Measurements from ENCODE around the gene TNFRSF14.

TNFRSF14 gene

DNA sequence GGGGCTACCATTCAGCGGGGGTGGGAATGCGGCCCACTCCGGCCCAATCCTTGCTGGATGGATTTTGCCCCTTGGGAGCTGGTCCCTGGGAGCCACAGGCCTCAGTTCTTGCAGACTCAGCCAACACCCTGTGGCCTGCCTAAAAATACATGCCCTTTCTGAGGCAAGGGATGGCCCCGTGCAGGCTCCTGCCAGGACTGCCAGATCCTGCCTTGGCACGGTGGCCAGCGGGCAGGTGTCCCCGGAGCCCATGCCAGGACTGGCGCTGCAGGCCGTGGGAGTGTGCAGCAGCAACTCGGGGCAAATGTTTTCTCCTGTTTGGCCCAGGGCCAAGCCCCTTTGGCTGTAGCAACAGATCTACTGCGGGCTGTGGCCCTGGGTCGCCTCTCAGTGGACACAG lies 28.2 kb upstream of the TNFRSF14 start:
- TF ChIP-seq GATA2 (IDR thresholded peaks at IDR 0.05; ENCODE audit: low read depth, low read length) (no peak), GATA3 (IDR thresholded peaks at IDR 0.05; ENCODE audit: low read depth, low read length) (no peak)

- TF ChIP-seq GATA3 (IDR thresholded peaks at IDR 0.05; ENCODE audit: low read depth, low read length): no peak
- no peak for TF ChIP-seq GATA2 (IDR thresholded peaks at IDR 0.05; ENCODE audit: low read depth, low read length)
Measured at GRCh38 chr1:2528611-2528965, 27.6 kb upstream of the TNFRSF14 start.

GRCh38 chr1:2528966-2529783 lies 27.0 kb upstream of the TNFRSF14 start:
- TF ChIP-seq GATA3 (IDR thresholded peaks at IDR 0.05; ENCODE audit: low read depth, low read length): no peak
- TF ChIP-seq GATA2 (IDR thresholded peaks at IDR 0.05; ENCODE audit: low read depth, low read length): no peak

DNA sequence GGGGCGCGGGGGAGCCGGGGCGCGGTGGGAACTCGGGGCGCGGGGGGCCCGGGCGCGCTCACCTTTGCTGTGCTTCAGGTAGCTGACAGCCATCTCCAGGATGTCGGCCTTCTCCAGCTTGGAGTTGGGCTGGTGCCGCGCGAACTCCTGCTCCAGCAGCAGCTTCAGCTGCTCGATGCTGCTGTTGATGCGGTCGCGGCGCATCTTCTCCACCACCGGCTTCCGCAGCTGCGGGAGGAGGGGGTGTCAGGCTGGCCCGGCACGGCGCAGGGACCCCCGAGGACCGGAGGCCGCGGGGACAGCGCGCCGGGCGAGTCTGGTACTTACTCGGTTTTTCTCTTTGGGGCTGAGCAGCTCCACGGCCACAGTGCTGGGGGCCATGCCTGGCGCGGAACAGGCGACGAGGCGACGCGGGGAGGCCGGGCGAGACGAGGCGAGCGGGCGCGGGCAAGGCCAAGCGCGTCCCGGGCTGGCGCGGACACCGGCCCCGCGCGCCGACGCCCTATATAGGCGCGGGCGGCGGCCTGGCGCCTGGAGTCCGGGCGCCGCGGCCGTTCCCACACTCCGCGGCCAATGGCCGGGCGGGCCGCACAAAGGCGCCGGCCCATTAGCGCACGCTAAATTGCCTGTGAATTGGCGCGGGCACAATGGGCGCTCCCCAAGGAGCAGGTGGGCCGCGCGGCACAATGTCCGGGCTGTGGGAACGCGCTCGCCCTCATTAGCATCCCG lies 26.2 kb upstream of the TNFRSF14 start, which contains the start of gene HES5:
Gene HES5, minus strand, starts transcription at position 480 of the 729 bp plus-strand sequence. Its CDS starts 99 bp downstream, at position 381.
- no peak for TF ChIP-seq GATA2 (IDR thresholded peaks at IDR 0.05; ENCODE audit: low read depth, low read length)
- no peak for TF ChIP-seq GATA3 (IDR thresholded peaks at IDR 0.05; ENCODE audit: low read depth, low read length)

GRCh38 chr1:2530513-2531361 lies 25.4 kb upstream of the TNFRSF14 start:
- TF ChIP-seq GATA2 (IDR thresholded peaks at IDR 0.05; ENCODE audit: low read depth, low read length) (peak; percentile 70), GATA3 (IDR thresholded peaks at IDR 0.05; ENCODE audit: low read depth, low read length) (no peak)

GRCh38 chr1:2532485-2533160 lies 23.5 kb upstream of the TNFRSF14 start:
- TF ChIP-seq GATA2 (IDR thresholded peaks at IDR 0.05; ENCODE audit: low read depth, low read length): no peak
- no peak for TF ChIP-seq GATA3 (IDR thresholded peaks at IDR 0.05; ENCODE audit: low read depth, low read length)

DNA sequence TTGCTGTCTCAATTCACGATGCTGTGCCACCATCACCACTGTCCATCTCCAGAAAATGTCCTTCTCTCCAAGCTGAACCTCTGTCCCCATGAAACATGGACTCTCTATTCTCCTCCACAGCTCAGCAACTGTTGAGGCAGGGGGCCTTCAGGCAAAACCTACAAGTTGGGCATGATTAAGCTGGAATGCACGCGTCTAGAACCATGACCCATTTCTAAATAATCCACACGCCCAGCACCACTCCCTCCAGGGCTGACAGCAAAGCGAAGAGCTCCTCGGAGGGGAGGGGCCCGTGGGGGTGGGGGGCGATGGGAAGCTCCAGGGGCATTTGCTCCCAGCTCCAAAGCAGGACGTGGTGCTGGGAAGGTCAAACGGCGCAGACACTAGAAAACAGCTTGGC lies 22.8 kb upstream of the TNFRSF14 start:
- TF ChIP-seq GATA3 (IDR thresholded peaks at IDR 0.05; ENCODE audit: low read depth, low read length): no peak

GRCh38 chr1:2534315-2534686 lies 21.9 kb upstream of the TNFRSF14 start:
- no peak for TF ChIP-seq GATA2 (IDR thresholded peaks at IDR 0.05; ENCODE audit: low read depth, low read length)
- no peak for TF ChIP-seq GATA3 (IDR thresholded peaks at IDR 0.05; ENCODE audit: low read depth, low read length)

DNA sequence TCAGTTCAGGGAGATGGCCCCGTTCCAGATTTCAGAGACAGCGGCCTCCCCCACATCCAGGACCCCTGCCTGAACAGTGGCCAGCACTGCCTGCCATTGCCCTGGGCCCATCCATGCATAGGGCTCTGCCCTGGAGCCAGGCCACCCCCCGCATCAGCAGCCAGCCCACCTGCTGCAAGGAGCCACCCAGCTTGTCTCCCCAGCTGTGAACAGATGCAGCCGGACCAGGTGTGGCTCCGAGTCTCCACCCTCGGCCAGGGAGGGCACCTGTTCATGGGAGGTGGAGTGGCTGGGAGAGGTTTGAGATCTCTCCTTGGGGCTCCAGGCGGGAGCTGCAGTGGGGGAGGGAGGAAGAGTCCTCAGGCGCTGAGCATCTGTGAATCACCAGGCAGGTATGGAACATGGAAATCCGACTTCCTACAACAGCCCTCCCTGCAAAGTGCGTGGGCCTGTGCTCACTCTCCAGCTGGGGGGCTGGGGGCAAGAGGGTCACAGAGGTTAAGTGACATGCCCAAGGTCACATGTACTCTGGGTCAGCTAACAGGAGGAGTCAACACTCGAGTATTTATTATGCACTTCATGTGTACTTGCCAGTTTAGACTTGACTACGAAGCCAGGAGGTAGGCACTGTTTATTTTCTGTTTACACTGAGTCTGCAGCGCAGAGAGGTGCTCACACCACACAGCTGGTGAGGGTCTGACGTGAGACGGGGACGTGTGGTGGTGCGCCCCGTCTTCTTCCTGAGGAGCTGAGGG lies 21.3 kb upstream of the TNFRSF14 start:
- TF ChIP-seq GATA3 (IDR thresholded peaks at IDR 0.05; ENCODE audit: low read depth, low read length) (no peak), GATA2 (IDR thresholded peaks at IDR 0.05; ENCODE audit: low read depth, low read length) (no peak)

DNA sequence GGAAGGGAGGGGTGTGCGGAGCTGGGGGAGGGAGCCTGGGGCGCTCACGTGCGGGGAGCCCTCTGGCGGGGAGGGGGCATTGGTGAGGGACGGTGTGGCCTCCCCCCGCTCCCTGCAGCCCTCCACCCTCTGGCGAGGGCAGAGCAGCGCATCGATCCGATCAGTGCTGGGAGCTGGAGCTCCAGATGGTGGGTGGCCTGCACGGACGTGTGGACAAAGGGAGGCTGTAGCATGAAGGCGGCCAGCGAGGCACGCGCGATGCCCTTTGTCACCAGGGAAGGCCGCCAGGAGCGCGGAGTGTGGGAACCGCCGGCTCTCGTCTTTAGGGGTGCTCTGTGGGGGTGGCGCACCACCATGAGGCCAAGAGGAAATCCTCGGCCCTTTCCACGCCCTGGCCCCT lies 20.7 kb upstream of the TNFRSF14 start:
- no peak for TF ChIP-seq GATA3 (IDR thresholded peaks at IDR 0.05; ENCODE audit: low read depth, low read length)
- TF ChIP-seq GATA2 (IDR thresholded peaks at IDR 0.05; ENCODE audit: low read depth, low read length): no peak

- no peak for TF ChIP-seq GATA2 (IDR thresholded peaks at IDR 0.05; ENCODE audit: low read depth, low read length)
Measured at GRCh38 chr1:2535981-2536380, 20.2 kb upstream of the TNFRSF14 start.

- no peak for TF ChIP-seq GATA2 (IDR thresholded peaks at IDR 0.05; ENCODE audit: low read depth, low read length)
- TF ChIP-seq GATA3 (IDR thresholded peaks at IDR 0.05; ENCODE audit: low read depth, low read length): no peak
Measured at GRCh38 chr1:2537784-2538115, 18.4 kb upstream of the TNFRSF14 start.

DNA sequence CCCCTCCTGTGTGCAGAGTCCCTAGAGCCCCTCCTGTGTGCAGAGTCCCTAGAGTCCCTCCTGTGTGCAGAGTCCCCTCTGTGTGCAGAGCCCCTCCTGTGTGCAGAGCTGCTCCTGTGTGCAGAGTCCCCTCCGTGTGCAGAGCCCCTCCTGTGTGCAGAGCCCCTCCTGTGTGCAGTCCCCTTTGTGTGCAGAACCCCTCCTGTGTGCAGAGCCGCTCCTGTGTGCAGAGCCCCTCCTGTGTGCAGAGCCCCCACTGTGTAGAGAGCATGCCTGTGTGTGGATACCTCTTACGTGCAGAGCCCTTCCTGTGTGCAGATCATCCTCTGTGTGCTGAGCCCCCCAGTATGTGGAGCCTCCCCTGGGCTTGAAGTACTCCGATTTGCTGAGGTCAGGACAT lies 17.8 kb upstream of the TNFRSF14 start:
- no peak for TF ChIP-seq GATA2 (IDR thresholded peaks at IDR 0.05; ENCODE audit: low read depth, low read length)
- no peak for TF ChIP-seq GATA3 (IDR thresholded peaks at IDR 0.05; ENCODE audit: low read depth, low read length)
